ENCODE data around the gene TRIP11. TPM values are rescaled to one million over a fixed set of nuclear protein-coding genes. Genes with fewer than 3 reads are reported as not detected.

Gene TRIP11
- total RNA-seq, 1 experiment from 2014 or later: 37.4 TPM

- TF ChIP-seq, protein P1, sequence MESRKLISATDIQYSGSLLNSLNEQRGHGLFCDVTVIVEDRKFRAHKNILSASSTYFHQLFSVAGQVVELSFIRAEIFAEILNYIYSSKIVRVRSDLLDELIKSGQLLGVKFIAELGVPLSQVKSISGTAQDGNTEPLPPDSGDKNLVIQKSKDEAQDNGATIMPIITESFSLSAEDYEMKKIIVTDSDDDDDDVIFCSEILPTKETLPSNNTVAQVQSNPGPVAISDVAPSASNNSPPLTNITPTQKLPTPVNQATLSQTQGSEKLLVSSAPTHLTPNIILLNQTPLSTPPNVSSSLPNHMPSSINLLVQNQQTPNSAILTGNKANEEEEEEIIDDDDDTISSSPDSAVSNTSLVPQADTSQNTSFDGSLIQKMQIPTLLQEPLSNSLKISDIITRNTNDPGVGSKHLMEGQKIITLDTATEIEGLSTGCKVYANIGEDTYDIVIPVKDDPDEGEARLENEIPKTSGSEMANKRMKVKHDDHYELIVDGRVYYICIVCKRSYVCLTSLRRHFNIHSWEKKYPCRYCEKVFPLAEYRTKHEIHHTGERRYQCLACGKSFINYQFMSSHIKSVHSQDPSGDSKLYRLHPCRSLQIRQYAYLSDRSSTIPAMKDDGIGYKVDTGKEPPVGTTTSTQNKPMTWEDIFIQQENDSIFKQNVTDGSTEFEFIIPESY (IDR thresholded peaks at IDR 0.05; ENCODE audit: extremely low read depth, insufficient replicate concordance, low read length): no peak
Measured at GRCh38 chr14:91918186-91918883, 121.5 kb downstream of the TRIP11 start (continued).

Other genes with a start within 250 kb of the TRIP11 start
- gene TC2N, start 172.5 kb downstream of the TRIP11 start, total RNA-seq (2021; ENCODE audit: unreplicated experiment): 15.9 TPM
- 3.3 TPM for gene FBLN5, start 92.4 kb downstream of the TRIP11 start, total RNA-seq (2021; ENCODE audit: unreplicated experiment)
- 27.6 TPM for gene ATXN3, start 66.5 kb upstream of the TRIP11 start, total RNA-seq (2021; ENCODE audit: unreplicated experiment)
- gene NDUFB1, start 81.6 kb upstream of the TRIP11 start, total RNA-seq (2021; ENCODE audit: unreplicated experiment): 92.5 TPM
- 77.0 TPM for gene CPSF2, start 81.9 kb upstream of the TRIP11 start, total RNA-seq (2021; ENCODE audit: unreplicated experiment)

Data from HCT116 (cell line).